ENCODE results near the gene NUDCD3.

NUDCD3 gene

DNA sequence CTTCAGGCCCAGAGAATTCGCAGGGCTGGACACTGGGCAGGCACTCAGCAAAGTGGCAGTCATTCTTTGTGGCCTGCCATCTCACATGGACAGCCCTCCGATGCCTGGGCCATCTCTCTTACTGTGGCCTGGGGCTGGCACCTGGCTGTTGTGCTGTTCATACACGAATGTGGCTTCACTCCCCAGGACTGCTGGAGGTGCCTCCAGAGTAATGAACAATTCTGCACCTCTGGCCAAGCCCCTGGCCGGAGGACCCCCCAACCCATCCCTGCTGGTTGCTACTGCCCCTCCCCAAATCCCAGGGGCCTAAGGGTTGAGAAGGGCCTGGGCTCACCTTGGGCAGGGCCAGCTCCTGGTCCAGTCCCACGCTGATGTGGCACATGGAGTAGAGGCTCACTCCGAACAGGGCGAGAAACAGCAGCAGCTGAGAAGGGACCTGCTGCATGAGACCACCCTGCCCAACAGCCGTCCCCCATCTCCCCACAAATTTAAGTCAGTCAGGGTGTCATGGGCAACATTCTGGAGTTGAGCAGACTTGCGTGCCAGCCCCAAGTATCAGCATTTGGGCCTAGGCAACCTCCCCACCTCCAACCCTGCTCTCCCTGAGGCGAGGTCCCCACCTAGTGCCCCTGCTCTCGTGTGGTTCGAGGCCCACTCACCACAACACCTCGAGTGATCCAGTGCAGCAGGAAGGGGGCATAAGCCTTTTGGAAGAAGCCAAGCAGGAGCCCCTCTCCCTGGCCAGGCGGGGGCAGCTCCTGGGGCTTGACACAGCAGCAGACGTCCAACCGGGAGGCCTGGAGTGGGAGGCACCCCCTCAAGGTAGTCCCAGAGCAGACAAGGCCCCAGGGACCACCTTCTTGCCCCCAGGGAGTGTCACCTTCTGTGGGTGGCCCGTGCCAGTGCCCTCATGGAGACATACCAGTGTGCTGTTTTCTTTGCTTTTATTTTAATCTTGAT is 41.2 kb upstream of the NUDCD3 start (continued):
- no peak for TF ChIP-seq ISL1 (CRISPR knock-in tag; IDR thresholded peaks at IDR 0.05)
- no peak for TF ChIP-seq OSR1 (CRISPR knock-in tag; IDR thresholded peaks at IDR 0.05)
- no peak for TF ChIP-seq CSDC2 (CRISPR knock-in tag; IDR thresholded peaks at IDR 0.05)
- TF ChIP-seq, protein P1, sequence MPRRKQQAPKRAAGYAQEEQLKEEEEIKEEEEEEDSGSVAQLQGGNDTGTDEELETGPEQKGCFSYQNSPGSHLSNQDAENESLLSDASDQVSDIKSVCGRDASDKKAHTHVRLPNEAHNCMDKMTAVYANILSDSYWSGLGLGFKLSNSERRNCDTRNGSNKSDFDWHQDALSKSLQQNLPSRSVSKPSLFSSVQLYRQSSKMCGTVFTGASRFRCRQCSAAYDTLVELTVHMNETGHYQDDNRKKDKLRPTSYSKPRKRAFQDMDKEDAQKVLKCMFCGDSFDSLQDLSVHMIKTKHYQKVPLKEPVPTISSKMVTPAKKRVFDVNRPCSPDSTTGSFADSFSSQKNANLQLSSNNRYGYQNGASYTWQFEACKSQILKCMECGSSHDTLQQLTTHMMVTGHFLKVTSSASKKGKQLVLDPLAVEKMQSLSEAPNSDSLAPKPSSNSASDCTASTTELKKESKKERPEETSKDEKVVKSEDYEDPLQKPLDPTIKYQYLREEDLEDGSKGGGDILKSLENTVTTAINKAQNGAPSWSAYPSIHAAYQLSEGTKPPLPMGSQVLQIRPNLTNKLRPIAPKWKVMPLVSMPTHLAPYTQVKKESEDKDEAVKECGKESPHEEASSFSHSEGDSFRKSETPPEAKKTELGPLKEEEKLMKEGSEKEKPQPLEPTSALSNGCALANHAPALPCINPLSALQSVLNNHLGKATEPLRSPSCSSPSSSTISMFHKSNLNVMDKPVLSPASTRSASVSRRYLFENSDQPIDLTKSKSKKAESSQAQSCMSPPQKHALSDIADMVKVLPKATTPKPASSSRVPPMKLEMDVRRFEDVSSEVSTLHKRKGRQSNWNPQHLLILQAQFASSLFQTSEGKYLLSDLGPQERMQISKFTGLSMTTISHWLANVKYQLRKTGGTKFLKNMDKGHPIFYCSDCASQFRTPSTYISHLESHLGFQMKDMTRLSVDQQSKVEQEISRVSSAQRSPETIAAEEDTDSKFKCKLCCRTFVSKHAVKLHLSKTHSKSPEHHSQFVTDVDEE (CRISPR knock-in tag; IDR thresholded peaks at IDR 0.05) = no peak
- TF ChIP-seq ZC3H10 (CRISPR knock-in tag; IDR thresholded peaks at IDR 0.05) = no peak
- TF ChIP-seq ZNF565 (CRISPR knock-in tag; conservative IDR thresholded peaks at IDR 0.05; ENCODE audit: low read depth) = no peak

- TF ChIP-seq ZC3H10 (CRISPR knock-in tag; IDR thresholded peaks at IDR 0.05) = no peak
- TF ChIP-seq CSDC2 (CRISPR knock-in tag; IDR thresholded peaks at IDR 0.05) = no peak
- no peak for TF ChIP-seq CREB5 (CRISPR knock-in tag; IDR thresholded peaks at IDR 0.05; ENCODE audit: low read depth)
- no peak for TF ChIP-seq ZNF8 (CRISPR knock-in tag; IDR thresholded peaks at IDR 0.05)
- no peak for TF ChIP-seq TCF4 (CRISPR knock-in tag; IDR thresholded peaks at IDR 0.05; ENCODE audit: borderline replicate concordance)
- TF ChIP-seq, protein P2, sequence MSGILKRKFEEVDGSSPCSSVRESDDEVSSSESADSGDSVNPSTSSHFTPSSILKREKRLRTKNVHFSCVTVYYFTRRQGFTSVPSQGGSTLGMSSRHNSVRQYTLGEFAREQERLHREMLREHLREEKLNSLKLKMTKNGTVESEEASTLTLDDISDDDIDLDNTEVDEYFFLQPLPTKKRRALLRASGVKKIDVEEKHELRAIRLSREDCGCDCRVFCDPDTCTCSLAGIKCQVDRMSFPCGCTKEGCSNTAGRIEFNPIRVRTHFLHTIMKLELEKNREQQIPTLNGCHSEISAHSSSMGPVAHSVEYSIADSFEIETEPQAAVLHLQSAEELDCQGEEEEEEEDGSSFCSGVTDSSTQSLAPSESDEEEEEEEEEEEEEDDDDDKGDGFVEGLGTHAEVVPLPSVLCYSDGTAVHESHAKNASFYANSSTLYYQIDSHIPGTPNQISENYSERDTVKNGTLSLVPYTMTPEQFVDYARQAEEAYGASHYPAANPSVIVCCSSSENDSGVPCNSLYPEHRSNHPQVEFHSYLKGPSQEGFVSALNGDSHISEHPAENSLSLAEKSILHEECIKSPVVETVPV (CRISPR knock-in tag; IDR thresholded peaks at IDR 0.05) = no peak
- no peak for TF ChIP-seq POU6F1 (CRISPR knock-in tag; IDR thresholded peaks at IDR 0.05; ENCODE audit: borderline replicate concordance, low read depth)
- no peak for ATAC-seq
Observed at GRCh38 chr7:44530990-44531389, 40.5 kb upstream of the NUDCD3 start.

DNA sequence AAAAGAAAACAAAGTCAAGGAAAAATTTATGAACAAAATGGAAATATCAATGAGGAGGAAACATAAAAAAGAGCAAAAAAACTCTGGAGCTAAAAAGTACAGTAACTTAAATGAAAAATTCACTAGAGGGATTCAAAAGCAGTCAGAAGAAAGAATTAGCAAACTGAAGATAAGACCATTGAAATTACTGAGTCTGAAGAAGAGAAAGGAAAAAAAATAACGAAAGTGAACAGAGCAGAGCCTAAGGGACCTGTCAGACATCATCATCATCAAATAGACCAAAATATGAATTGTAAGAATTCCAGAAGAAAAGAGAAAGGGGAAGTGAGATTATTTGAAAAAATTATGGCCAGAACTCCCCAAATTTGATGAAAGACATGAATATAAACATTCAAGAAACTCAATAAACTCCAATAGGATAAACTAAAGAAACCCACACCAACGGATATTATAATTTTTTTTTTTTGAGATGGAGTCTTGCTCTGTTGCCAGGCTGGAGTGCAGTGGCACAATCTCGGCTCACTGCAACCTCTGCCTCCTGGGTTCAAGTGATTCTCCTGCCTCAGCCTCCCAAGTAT is 34.4 kb upstream of the NUDCD3 start:
- ATAC-seq = no peak
- TF ChIP-seq, protein P3, sequence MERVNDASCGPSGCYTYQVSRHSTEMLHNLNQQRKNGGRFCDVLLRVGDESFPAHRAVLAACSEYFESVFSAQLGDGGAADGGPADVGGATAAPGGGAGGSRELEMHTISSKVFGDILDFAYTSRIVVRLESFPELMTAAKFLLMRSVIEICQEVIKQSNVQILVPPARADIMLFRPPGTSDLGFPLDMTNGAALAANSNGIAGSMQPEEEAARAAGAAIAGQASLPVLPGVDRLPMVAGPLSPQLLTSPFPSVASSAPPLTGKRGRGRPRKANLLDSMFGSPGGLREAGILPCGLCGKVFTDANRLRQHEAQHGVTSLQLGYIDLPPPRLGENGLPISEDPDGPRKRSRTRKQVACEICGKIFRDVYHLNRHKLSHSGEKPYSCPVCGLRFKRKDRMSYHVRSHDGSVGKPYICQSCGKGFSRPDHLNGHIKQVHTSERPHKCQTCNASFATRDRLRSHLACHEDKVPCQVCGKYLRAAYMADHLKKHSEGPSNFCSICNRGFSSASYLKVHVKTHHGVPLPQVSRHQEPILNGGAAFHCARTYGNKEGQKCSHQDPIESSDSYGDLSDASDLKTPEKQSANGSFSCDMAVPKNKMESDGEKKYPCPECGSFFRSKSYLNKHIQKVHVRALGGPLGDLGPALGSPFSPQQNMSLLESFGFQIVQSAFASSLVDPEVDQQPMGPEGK (CRISPR knock-in tag; IDR thresholded peaks at IDR 0.05; ENCODE audit: borderline replicate concordance) = no peak
- TF ChIP-seq OSR1 (CRISPR knock-in tag; IDR thresholded peaks at IDR 0.05) (no peak), GLIS3 (CRISPR knock-in tag; IDR thresholded peaks at IDR 0.05) (no peak), CREB5 (CRISPR knock-in tag; IDR thresholded peaks at IDR 0.05; ENCODE audit: low read depth) (no peak), ZFP3 (CRISPR knock-in tag; IDR thresholded peaks at IDR 0.05) (no peak), TOX (CRISPR knock-in tag; IDR thresholded peaks at IDR 0.05; ENCODE audit: borderline replicate concordance) (no peak), TCF4 (CRISPR knock-in tag; IDR thresholded peaks at IDR 0.05; ENCODE audit: borderline replicate concordance) (no peak), ZFP30 (CRISPR knock-in tag; IDR thresholded peaks at IDR 0.05) (no peak), POU6F1 (CRISPR knock-in tag; IDR thresholded peaks at IDR 0.05; ENCODE audit: borderline replicate concordance, low read depth) (no peak), RARB (CRISPR knock-in tag; IDR thresholded peaks at IDR 0.05) (no peak), ARNTL (CRISPR knock-in tag; IDR thresholded peaks at IDR 0.05; ENCODE audit: borderline replicate concordance, low read depth) (no peak)
- TF ChIP-seq, protein P2 (CRISPR knock-in tag; IDR thresholded peaks at IDR 0.05) = no peak

Measured in SK-N-SH treated with all-trans-retinoic acid at 6 μM for 48 hours (cell line).